ENCODE results near the gene RNF212.

GRCh38 chr4:1098311-1098925, 14.9 kb downstream of the RNF212 start:
- TF ChIP-seq POLR2AphosphoS5 (IDR thresholded peaks at IDR 0.05; ENCODE audit: insufficient read depth in 1 of 2, low read depth in 1 of 2): no peak
- TF ChIP-seq CTCF (IDR thresholded peaks at IDR 0.05): no peak
